H1 (cell line): ENCODE measurements around the gene MACROD2. TPM values are rescaled to one million over a fixed set of nuclear protein-coding genes. Genes with fewer than 3 reads are reported as not detected.

Experiments
- CTCF ChIA-PET: fragments of 300-600 bp; sonication (Branson Sonifier 250); formaldehyde crosslinking; loops from one replicate; lab custom pipeline; 2021; ENCODE audit not compliant: partially characterized antibody; lab: Charles Lee
- POLR2A ChIA-PET: fragments of 300-600 bp; sonication (Branson Sonifier 250); formaldehyde crosslinking; loops from one replicate; lab custom pipeline; 2021; ENCODE audit warnings: inconsistent platforms; ENCODE audit not compliant: partially characterized antibody; lab: Charles Lee
- DNase-seq, 2 experiments: peaks; one replicate each; pipeline versions ENCODE4 v3.0.0 to v3.0.0-alpha.2; 2010 to 2022; ENCODE audit warnings: low spot score in 2 of 2, low read depth in 1 of 2, mixed read lengths in 1 of 2
- FAIRE-seq: peaks from 2 replicates; lab custom pipeline; 2011; peaks lifted over from hg19 to GRCh38; lab: Jason Lieb, UNC
- H2AFZ ChIP-seq: 2 replicates; pipeline ENCODE4 v1.8.1; 2012; ENCODE audit warnings: low read length, inconsistent platforms
- H2AK5ac ChIP-seq: 2 replicates; pipeline ENCODE4 v1.6.1; 2013; ENCODE audit warnings: low read depth, low read length
- H2BK120ac ChIP-seq: replicated peaks from 2 replicates; pipeline ENCODE3; 2013; ENCODE audit warnings: low read depth, low read length, inconsistent platforms
- H2BK12ac ChIP-seq: 2 replicates; pipeline ENCODE4 v1.6.1; 2013; ENCODE audit warnings: low read depth, low read length
- H2BK15ac ChIP-seq: 2 replicates; pipeline ENCODE4 v1.6.1; 2013; ENCODE audit warnings: low read length
- H2BK20ac ChIP-seq: 2 replicates; pipeline ENCODE4 v1.6.1; 2013; ENCODE audit warnings: low read length
- H2BK5ac ChIP-seq: 2 replicates; pipeline ENCODE4 v1.6.1; 2013; ENCODE audit warnings: low read depth, low read length
- H3K14ac ChIP-seq: 2 replicates; pipeline ENCODE4 v1.6.1; 2013; ENCODE audit warnings: inconsistent platforms; ENCODE audit not compliant: insufficient read length
- H3K18ac ChIP-seq: 2 replicates; pipeline ENCODE4 v1.6.1; 2013; ENCODE audit warnings: low read length; ENCODE audit errors: extremely low read depth
- H3K23ac ChIP-seq: 2 replicates; pipeline ENCODE4 v1.6.1; 2013; ENCODE audit warnings: inconsistent platforms; ENCODE audit not compliant: insufficient read length
- H3K23me2 ChIP-seq: 2 replicates; pipeline ENCODE4 v1.6.1; 2013; ENCODE audit warnings: low read depth, low read length
- H3K27ac ChIP-seq: 2 replicates; pipeline ENCODE4 v1.6.1; 2011; ENCODE audit warnings: low read depth, low read length, inconsistent platforms
- H3K27me3 ChIP-seq, 4 experiments: replicated peaks in 1 of 4; 1 replicate in 1 of 4; 2 replicates in 3 of 4; pipeline versions ENCODE4 v1.6.1 to v1.8.1; 2011 to 2013; ENCODE audit warnings: low read length in 3 of 4, mild to moderate bottlenecking in 3 of 4, inconsistent platforms in 2 of 4, mixed read lengths in 2 of 4, moderate library complexity in 1 of 4; ENCODE audit not compliant: control insufficient read depth in 3 of 4, insufficient read depth in 3 of 4; ENCODE audit errors: extremely low read depth in 1 of 4
- H3K36me3 ChIP-seq, 4 experiments: 2 replicates each; pipeline versions ENCODE4 v1.6.1 to v1.8.1; 2011 to 2013; ENCODE audit warnings: mild to moderate bottlenecking in 4 of 4, low read length in 3 of 4, moderate library complexity in 2 of 4, control low read depth in 1 of 4, inconsistent platforms in 1 of 4; ENCODE audit not compliant: insufficient read depth in 4 of 4, control insufficient read depth in 2 of 4
- H3K4ac ChIP-seq: replicated peaks from 2 replicates; pipeline ENCODE3; 2013; ENCODE audit warnings: low read length, low read depth, mixed read lengths, inconsistent platforms; ENCODE audit not compliant: insufficient read length
- H3K4me1 ChIP-seq, 4 experiments: replicated peaks in 1 of 4; 1 replicate in 1 of 4; 2 replicates in 3 of 4; pipeline versions ENCODE4 v1.6.1 to v1.8.1; 2011 to 2013; ENCODE audit warnings: low read length in 3 of 4, inconsistent platforms in 2 of 4, mixed read lengths in 1 of 4; ENCODE audit not compliant: insufficient read depth in 4 of 4, control insufficient read depth in 3 of 4
- H3K4me2 ChIP-seq, 2 experiments: 2 replicates each; pipeline versions ENCODE4 v1.6.1 to v1.8.1; 2011 to 2013; ENCODE audit warnings: low read depth in 2 of 2, low read length in 2 of 2, control low read depth in 1 of 2, inconsistent platforms in 1 of 2, mild to moderate bottlenecking in 1 of 2; ENCODE audit not compliant: insufficient read depth in 1 of 2
- H3K4me3 ChIP-seq, 4 experiments: fragments of 200-600, 300-600 bp in 1 of 4; sonication (generic), shearing (Covaris generic), sonication (Bioruptor Twin) in 1 of 4; 2 replicates each; pipeline versions ENCODE4 v1.5.1 to v1.8.1; 2011 to 2016; ENCODE audit warnings: low read length in 4 of 4, low read depth in 3 of 4, control low read depth in 2 of 4, inconsistent platforms in 2 of 4, mild to moderate bottlenecking in 2 of 4, mixed read lengths in 1 of 4, moderate library complexity in 1 of 4; ENCODE audit not compliant: insufficient read depth in 2 of 4; ENCODE audit errors: extremely low read depth in 1 of 4
- H3K56ac ChIP-seq: replicated peaks from 2 replicates; pipeline ENCODE3; 2013; ENCODE audit warnings: low read depth, mild to moderate bottlenecking, mixed read lengths, low read length, inconsistent platforms; ENCODE audit not compliant: insufficient read length
- H3K79me1 ChIP-seq: 2 replicates; pipeline ENCODE4 v1.6.1; 2013; ENCODE audit warnings: low read depth, low read length, control low read depth
- H3K79me2 ChIP-seq, 2 experiments: 2 replicates each; pipeline versions ENCODE4 v1.6.1 to v1.8.1; 2012 to 2013; ENCODE audit warnings: low read length in 2 of 2, mild to moderate bottlenecking in 2 of 2, inconsistent platforms in 1 of 2; ENCODE audit not compliant: insufficient read depth in 2 of 2, control insufficient read depth in 1 of 2
- H3K9ac ChIP-seq, 4 experiments: replicated peaks in 1 of 4; 1 replicate in 1 of 4; 2 replicates in 3 of 4; pipeline versions ENCODE4 v1.6.1 to v1.8.1; 2011 to 2013; ENCODE audit warnings: low read depth in 3 of 4, low read length in 3 of 4, control low read depth in 2 of 4, mild to moderate bottlenecking in 2 of 4, moderate library complexity in 2 of 4, inconsistent platforms in 1 of 4; ENCODE audit errors: extremely low read depth in 1 of 4
- H3K9me3 ChIP-seq, 2 experiments: 2 replicates each; pipeline versions ENCODE4 v1.6.1 to v1.8.1; 2012 to 2013; ENCODE audit warnings: mild to moderate bottlenecking in 2 of 2, moderate library complexity in 2 of 2, control low read depth in 1 of 2, inconsistent platforms in 1 of 2, low read depth in 1 of 2, low read length in 1 of 2, mixed read lengths in 1 of 2; ENCODE audit not compliant: insufficient read depth in 2 of 2
- H4K20me1 ChIP-seq, 2 experiments: replicated peaks in 1 of 2; 2 replicates each; pipeline versions ENCODE3 to v1.8.1; 2011 to 2013; ENCODE audit warnings: inconsistent platforms in 2 of 2, low read length in 2 of 2, mild to moderate bottlenecking in 1 of 2; ENCODE audit not compliant: insufficient read depth in 2 of 2, control insufficient read depth in 1 of 2
- H4K5ac ChIP-seq: 2 replicates; pipeline ENCODE4 v1.6.1; 2013; ENCODE audit warnings: low read length, low read depth, mixed read lengths, inconsistent platforms; ENCODE audit not compliant: insufficient read length
- H4K8ac ChIP-seq: 2 replicates; pipeline ENCODE4 v1.8.0; 2013; ENCODE audit warnings: mild to moderate bottlenecking, moderate library complexity, low read length, inconsistent platforms; ENCODE audit not compliant: insufficient read depth; ENCODE audit errors: extremely low read depth
- H4K91ac ChIP-seq: replicated peaks from 2 replicates; pipeline ENCODE3; 2013; ENCODE audit warnings: low read length, mixed read lengths, inconsistent platforms; ENCODE audit not compliant: insufficient read length
- BACH1 ChIP-seq: IDR thresholded peaks from 2 replicates; pipeline ENCODE4 v1.6.1; 2012; ENCODE audit warnings: low read length, improper control_type of control experiment
- BRCA1 ChIP-seq: IDR thresholded peaks from 2 replicates; pipeline ENCODE4 v1.6.1; 2012; ENCODE audit warnings: low read depth, low read length, improper control_type of control experiment
- HDAC2 ChIP-seq, 2 experiments: fragments of 300-600 bp in 1 of 2; sonication (generic) in 1 of 2; IDR thresholded peaks; 2 replicates each; pipeline ENCODE4 v1.6.1; 2011 to 2012; ENCODE audit warnings: low read depth in 2 of 2, low read length in 2 of 2, mild to moderate bottlenecking in 2 of 2, moderate library complexity in 2 of 2, borderline replicate concordance in 1 of 2, inconsistent platforms in 1 of 2
- JUND ChIP-seq: IDR thresholded peaks from 2 replicates; pipeline ENCODE4 v1.6.1; 2011; ENCODE audit warnings: mild to moderate bottlenecking, improper control_type of control experiment, low read length
- NRF1 ChIP-seq: IDR thresholded peaks from 2 replicates; pipeline ENCODE4 v1.6.1; 2011; ENCODE audit warnings: mild to moderate bottlenecking, low read depth, low read length, improper control_type of control experiment
- RBBP5 ChIP-seq: IDR thresholded peaks from 2 replicates; pipeline ENCODE4 v1.7.1; 2012; ENCODE audit warnings: low read depth, mild to moderate bottlenecking, inconsistent platforms, low read length, moderate library complexity, borderline replicate concordance
- RNF2 ChIP-seq: fragments of 200-900, 300-1000 bp; sonication (generic); IDR thresholded peaks from 2 replicates; pipeline ENCODE4 v1.7.1; 2016; ENCODE audit warnings: borderline replicate concordance, low read depth, mild to moderate bottlenecking, antibody characterized with exemption, low read length; ENCODE audit not compliant: poor library complexity, severe bottlenecking; ENCODE audit errors: missing control alignments
- RXRA ChIP-seq: IDR thresholded peaks from 2 replicates; pipeline ENCODE4 v1.6.1; 2011; ENCODE audit warnings: low read depth, mild to moderate bottlenecking, low read length, moderate library complexity; ENCODE audit not compliant: insufficient read depth
- SP2 ChIP-seq: IDR thresholded peaks from 2 replicates; pipeline ENCODE4 v1.6.1; 2012; ENCODE audit warnings: mild to moderate bottlenecking, low read length, inconsistent platforms
- TBP ChIP-seq: IDR thresholded peaks from 2 replicates; pipeline ENCODE4 v1.6.1; 2011; ENCODE audit warnings: low read depth, low read length, improper control_type of control experiment
- WGBS, 2 experiments: shearing (Covaris generic) in 1 of 2; methylation state at CpG; one replicate each; pipeline versions ENCODE4 v1.1.6 to v1.1.7; 2013 to 2015; ENCODE audit warnings: low lambda C conversion rate in 2 of 2, mixed read lengths in 2 of 2, inconsistent platforms in 1 of 2, low coverage in 1 of 2, missing lambda C conversion rate in 1 of 2; ENCODE audit not compliant: insufficient replicate concordance in 2 of 2, insufficient coverage in 1 of 2, insufficient read length in 1 of 2; ENCODE audit errors: extremely low coverage in 1 of 2, missing lambda C conversion rate in 1 of 2; 5-methylcytosine and 5-hydroxymethylcytosine counted together
- polyA plus RNA-seq, 7 experiments: library from polyadenylated mRNA; depleted of rRNA in 3 of 7; stranded (reverse) in 5 of 7; unstranded in 2 of 7; fragments of >200 nt in 5 of 7; fragments of 200-250 nt in 2 of 7; gene quantifications; 1 replicate in 5 of 7; 2 replicates in 1 of 7; 4 replicates in 1 of 7; pipeline versions ENCODE4 v1.2.1 to v1.2.3, GENCODE V29; 2011 to 2013; ENCODE audit warnings: missing spikeins in 2 of 7, mixed read lengths in 2 of 7
- total RNA-seq: library from RNA; stranded (reverse); fragmentation: NEBNext Ultra II Directional; extraction: Animal tissue kit (Norgen Biotek cat#: 25700); gene quantifications from 2 replicates; pipeline ENCODE4 v1.2.1, GENCODE V29; 2021
- TF ChIP-seq, protein P1 (sequence below): IDR thresholded peaks from 2 replicates; pipeline ENCODE4 v1.6.1; 2011; ENCODE audit warnings: low read depth, mild to moderate bottlenecking, low read length; ENCODE audit not compliant: insufficient read depth

The MACROD2 gene
- total and polyA plus RNA-seq, 2 of the 8 experiments (the other 6 are each of a cell fraction or from before 2014, with no cell fraction given): 0.70 to 3.9 TPM

GRCh38 chr20:16058268-16058667 is 2063.0 kb downstream of the MACROD2 start:
- no peak overlapping the region for H2BK120ac ChIP-seq
- H3K36me3 ChIP-seq: no peaks in the 10 kb centered on the region
- H3K4ac ChIP-seq: no peak overlapping the region
- no peak overlapping the region for H3K14ac ChIP-seq
- H3K79me1 ChIP-seq: no peaks in the 10 kb centered on the region
- no peak overlapping the region for H3K27ac ChIP-seq
- DNase-seq (no peak), FAIRE-seq (no peak)
- H3K18ac ChIP-seq: no peak overlapping the region
- CTCF ChIA-PET: no interaction called here
- no peak overlapping the region for H3K4me2 ChIP-seq
- H3K9ac ChIP-seq: no peak overlapping the region
- no peaks in the 10 kb centered on the region for H3K27me3 ChIP-seq
- no peak overlapping the region for H3K4me3 ChIP-seq
- no peaks in the 10 kb centered on the region for H4K20me1 ChIP-seq
- H3K23ac ChIP-seq: no peak overlapping the region
- 93% methylated on average over 3 of the region's 3 CpGs; no CpG with 5 or more reads in 1 of the 2 experiments for WGBS, 2 experiments
- no peak overlapping the region for H4K91ac ChIP-seq
- H2BK12ac ChIP-seq: peak overlapping the region; percentile 4; the same call in 1 of the 2 replicates
- peak overlapping the region; percentile 8; the same call in 1 of the 2 replicates for H2AFZ ChIP-seq
- H3K79me2 ChIP-seq: no peaks in the 10 kb centered on the region
- POLR2A ChIA-PET: no interaction called here
- H3K9me3 ChIP-seq: peaks cover 0 to 3% of the 10 kb centered on the region in 2 experiments; a peak in 1 of 4 replicates
- H2BK5ac ChIP-seq: no peak overlapping the region
- TF ChIP-seq SP2 (no peak), TBP (no peak), RNF2 (no peak), HDAC2 (IDR thresholded peaks at IDR 0.05; ENCODE audit: borderline replicate concordance in 1 of 2, low read depth in 2 of 2, low read length in 2 of 2) (no peak), NRF1 (no peak), RBBP5 (no peak), RXRA (no peak), BACH1 (no peak), BRCA1 (no peak), JUND (no peak)
- TF ChIP-seq, protein P1, sequence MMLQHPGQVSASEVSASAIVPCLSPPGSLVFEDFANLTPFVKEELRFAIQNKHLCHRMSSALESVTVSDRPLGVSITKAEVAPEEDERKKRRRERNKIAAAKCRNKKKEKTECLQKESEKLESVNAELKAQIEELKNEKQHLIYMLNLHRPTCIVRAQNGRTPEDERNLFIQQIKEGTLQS: no peak
- H4K8ac ChIP-seq: no peak overlapping the region
- H2BK20ac ChIP-seq: no peak overlapping the region
- no peak overlapping the region for H3K56ac ChIP-seq
- H3K23me2 ChIP-seq: no peaks in the 10 kb centered on the region
- H2AK5ac ChIP-seq: no peak overlapping the region
- peaks cover 0 to 3% (median 1%) of the 10 kb centered on the region in 4 experiments; a peak in 2 of 7 replicates for H3K4me1 ChIP-seq
- H2BK15ac ChIP-seq: no peak overlapping the region
- H4K5ac ChIP-seq: no peak overlapping the region
